Psoas muscle (tissue), 8 donors: ENCODE data around the gene KNL1. TPM values are rescaled to one million over a fixed set of nuclear protein-coding genes. Genes with fewer than 3 reads are reported as not detected.
A peak's percentile ranks its signal among the peaks of the same experiment; 100 is the strongest.
"Not testable (repeated sequence)": the region's sequence is repeated elsewhere in the genome, so short reads cannot be mapped to it uniquely, and the experiment has no call there.

Source experiments
- ATAC-seq, 4 donors: fragments of 200-7000 bp; cut with Tn5 transposase; one replicate each; pipeline ENCODE4 v1.9.1; 2020; ENCODE audit warnings: moderate library complexity in 3 of 4, mild to moderate bottlenecking in 2 of 4
- DNase-seq, 2 donors: peaks; one replicate each; pipeline ENCODE4 v3.0.0-alpha.2; 2020
- H3K27ac ChIP-seq: fragments of 200-600 bp; one replicate; pipeline ENCODE4 v1.8.0; 2022
- H3K27me3 ChIP-seq, 3 donors: fragments of 200-600 bp in 1 of 3; one replicate each; pipeline versions ENCODE4 v1.6.1 to v1.8.0; 2013 to 2022; ENCODE audit warnings: low read length in 2 of 3, mild to moderate bottlenecking in 2 of 3, moderate library complexity in 1 of 3; ENCODE audit not compliant: insufficient read depth in 3 of 3
- H3K36me3 ChIP-seq, 2 donors: fragments of 200-600 bp in 1 of 2; one replicate each; pipeline versions ENCODE4 v1.6.1 to v1.8.0; 2013 to 2022; ENCODE audit warnings: low read depth in 1 of 2, mild to moderate bottlenecking in 1 of 2, moderate library complexity in 1 of 2; ENCODE audit not compliant: insufficient read depth in 1 of 2
- H3K4me1 ChIP-seq: fragments of 200-600 bp; one replicate; pipeline ENCODE4 v1.8.0; 2022
- H3K4me3 ChIP-seq: fragments of 200-600 bp; one replicate; pipeline ENCODE4 v1.8.0; 2022; ENCODE audit warnings: mild to moderate bottlenecking
- H3K9me3 ChIP-seq: fragments of 200-600 bp; one replicate; pipeline ENCODE4 v1.8.0; 2022
- WGBS, 3 donors: extraction: QIAGEN DNeasy Blood & Tissue Kit; methylation state at CpG; one replicate each; pipeline versions ENCODE4 v1.1.6 to v1.1.7; 2013; 5-methylcytosine and 5-hydroxymethylcytosine counted together
- intact Hi-C, 2 donors: fragments of 100-400 bp; cut with DNase I; formaldehyde crosslinking; loops; one replicate each; pipeline versions ENCODE4 v1.11.0 to v1.14.2; 2022
- polyA plus RNA-seq, 3 donors: library from polyadenylated mRNA; stranded (reverse); fragments of 200-250 nt; gene quantifications; one replicate each; pipeline ENCODE4 v1.2.3, GENCODE V29; 2013
- total RNA-seq, 4 donors: library from RNA; stranded (reverse); fragmentation: NEBNext Ultra II Directional in 2 of 4; extraction: Animal tissue kit (Norgen Biotek cat#: 25700) in 2 of 4; gene quantifications; one replicate each; pipeline versions ENCODE4 v1.2.1 to v1.2.4, GENCODE V29; 2021 to 2023
- TF ChIP-seq, protein P1 (sequence below): fragments of 200-600 bp; IDR thresholded peaks from one replicate; pipeline ENCODE4 v1.8.0; 2022; ENCODE audit warnings: antibody characterized with exemption
- donor health status: healthy with polysubstance abuse.
- donor health status: DM: no; HTN: no; CAD: no; lungs with moderate emphysema.
- donor health status: Bipolar disorder and iron deficiency.
- donor health status: healthy.
- donor health status: DM: yes; HTN: yes; CAD: no.
- donor health status: DM: no; HTN: no; CAD: no.
- donor health status: DM: no; HTN: no; CAD: no.
- donor health status: DM: yes; HTN: yes; CAD: no.

KNL1 gene
- total and polyA plus RNA-seq, 7 donors = 0.03 to 0.50 (median 0.18) TPM; not detected in 2

DNA sequence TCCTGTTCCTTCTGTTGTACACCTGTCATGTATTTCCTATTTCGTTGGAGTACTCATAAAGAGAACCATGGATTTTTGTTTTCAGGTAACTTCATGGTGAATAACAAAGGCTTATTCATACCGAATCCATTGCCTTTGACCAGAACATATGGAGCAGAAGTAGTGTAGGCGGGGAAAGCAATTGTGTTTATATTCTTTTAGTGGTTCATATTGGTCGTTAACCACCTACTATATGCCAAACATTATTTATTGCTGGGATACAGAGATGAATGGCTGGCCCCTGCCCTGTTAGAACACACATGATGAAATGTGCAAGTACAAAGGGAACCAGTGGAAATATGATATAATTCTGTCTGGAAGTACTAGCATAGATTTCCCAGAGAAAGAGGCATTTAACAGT lies 15.2 kb upstream of the KNL1 start:
- no peak for ATAC-seq
- DNase-seq = no peak
- 53 to 63% (median 55%) methylated on average over 4 of the region's 4 CpGs for WGBS, 3 donors
- no peak overlapping the region for H3K27ac ChIP-seq
- H3K4me1 ChIP-seq = no peaks in the 10 kb centered on the region
- H3K4me3 ChIP-seq = no peak overlapping the region
- intact Hi-C loops = no loop called here
- H3K27me3 ChIP-seq = no peaks in the 10 kb centered on the region
- H3K9me3 ChIP-seq = no peaks in the 10 kb centered on the region
- peaks cover 0 to 14% of the 10 kb centered on the region in 2 donors for H3K36me3 ChIP-seq
- TF ChIP-seq, protein P1, sequence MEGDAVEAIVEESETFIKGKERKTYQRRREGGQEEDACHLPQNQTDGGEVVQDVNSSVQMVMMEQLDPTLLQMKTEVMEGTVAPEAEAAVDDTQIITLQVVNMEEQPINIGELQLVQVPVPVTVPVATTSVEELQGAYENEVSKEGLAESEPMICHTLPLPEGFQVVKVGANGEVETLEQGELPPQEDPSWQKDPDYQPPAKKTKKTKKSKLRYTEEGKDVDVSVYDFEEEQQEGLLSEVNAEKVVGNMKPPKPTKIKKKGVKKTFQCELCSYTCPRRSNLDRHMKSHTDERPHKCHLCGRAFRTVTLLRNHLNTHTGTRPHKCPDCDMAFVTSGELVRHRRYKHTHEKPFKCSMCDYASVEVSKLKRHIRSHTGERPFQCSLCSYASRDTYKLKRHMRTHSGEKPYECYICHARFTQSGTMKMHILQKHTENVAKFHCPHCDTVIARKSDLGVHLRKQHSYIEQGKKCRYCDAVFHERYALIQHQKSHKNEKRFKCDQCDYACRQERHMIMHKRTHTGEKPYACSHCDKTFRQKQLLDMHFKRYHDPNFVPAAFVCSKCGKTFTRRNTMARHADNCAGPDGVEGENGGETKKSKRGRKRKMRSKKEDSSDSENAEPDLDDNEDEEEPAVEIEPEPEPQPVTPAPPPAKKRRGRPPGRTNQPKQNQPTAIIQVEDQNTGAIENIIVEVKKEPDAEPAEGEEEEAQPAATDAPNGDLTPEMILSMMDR = no peak

DNA sequence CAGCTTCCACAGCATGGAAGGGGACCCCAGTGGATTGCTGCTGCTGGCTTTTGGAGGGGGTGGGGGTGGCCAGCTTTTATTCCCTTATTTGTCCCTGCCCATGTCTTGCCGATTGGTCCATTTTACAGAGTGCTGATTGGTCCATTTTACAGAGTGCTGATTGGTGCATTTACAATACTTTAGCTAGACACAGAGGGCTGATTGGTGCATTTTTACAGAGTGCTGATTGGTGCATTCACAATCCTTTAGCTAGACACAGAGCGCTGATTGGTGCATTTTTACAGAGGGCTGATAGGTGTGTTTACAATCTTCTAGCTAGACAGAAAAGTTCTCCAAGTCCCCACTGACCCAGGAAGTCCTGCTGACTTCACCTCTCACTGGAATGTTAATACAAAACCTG lies 12.3 kb upstream of the KNL1 start:
- ATAC-seq, H3K36me3 ChIP-seq, H3K4me1 ChIP-seq, H3K27me3 ChIP-seq, H3K27ac ChIP-seq, DNase-seq, H3K4me3 ChIP-seq, H3K9me3 ChIP-seq: not testable (repeated sequence)
- WGBS, 3 donors = 80 to 94% (median 80%) methylated on average over 2 of the region's 2 CpGs
- intact Hi-C loops = loop anchor here in 1 of 2 donors (10.0 kb wide), 1 partner anchor 203 kb away; no protein-coding TSS in a partner anchor

DNA sequence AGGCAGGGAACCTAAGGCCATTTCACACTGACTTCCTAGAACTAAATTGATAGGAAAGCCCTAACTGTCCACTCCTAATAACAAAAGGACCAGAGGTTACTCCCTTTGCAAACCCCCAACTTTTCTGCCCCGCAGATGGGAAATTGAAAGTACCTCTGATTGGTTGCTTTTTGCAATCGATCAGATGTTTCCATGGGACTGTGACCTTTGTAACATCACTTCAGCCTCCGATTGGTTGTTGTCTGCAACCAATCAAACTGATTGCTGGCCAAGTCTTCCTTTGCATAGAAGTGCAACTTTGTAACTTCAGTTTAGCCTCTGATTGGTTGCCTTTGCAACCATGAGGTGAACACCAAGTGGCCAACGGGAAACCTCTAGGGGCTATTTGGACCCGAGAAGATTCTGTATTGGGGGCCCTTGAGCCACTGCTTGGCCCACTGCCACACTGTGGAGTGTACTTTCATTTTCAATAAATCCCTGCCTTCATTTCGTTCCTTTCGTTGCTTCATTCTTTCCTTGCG lies 11.3 kb upstream of the KNL1 start:
- DNase-seq = no peak
- Histone ChIP-seq H3K27ac (no peak overlapping the region), H3K4me3 (peak overlapping the region; percentile 56), H3K36me3 (no peaks in the 10 kb centered on the region), H3K4me1 (no peaks in the 10 kb centered on the region), H3K9me3 (no peaks in the 10 kb centered on the region), H3K27me3 (no peaks in the 10 kb centered on the region)
- TF ChIP-seq, protein P1 = no peak
- intact Hi-C loops = loop anchor here in 1 of 2 donors (10.0 kb wide), 1 partner anchor 202 kb away; no protein-coding TSS in a partner anchor
- peak in 3 of 4 donors; percentile 40 to 76 (median 65) for ATAC-seq
- 41 to 65% (median 45%) methylated on average over 8 of the region's 8 CpGs for WGBS, 3 donors

DNA sequence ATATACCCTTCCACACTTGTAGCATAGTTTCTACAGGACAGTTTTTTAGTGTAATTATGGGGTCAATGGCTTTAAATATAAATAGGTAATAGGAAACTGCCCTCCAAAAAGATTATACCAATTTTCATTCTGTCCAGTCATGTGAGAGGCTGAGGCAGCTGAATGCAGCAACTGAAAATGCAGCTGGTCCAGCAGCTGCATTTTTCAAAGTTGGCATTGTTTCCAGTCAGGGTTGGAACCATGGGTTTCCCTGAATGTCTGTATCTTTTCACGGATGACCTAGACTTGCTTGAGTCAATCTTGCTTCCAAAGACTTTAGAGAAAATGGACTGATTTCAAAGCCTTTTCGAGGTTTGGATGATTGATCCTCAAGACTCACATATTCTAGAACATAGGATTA lies 9.9 kb upstream of the KNL1 start:
- no peak for DNase-seq
- WGBS, 3 donors = 18 to 44% (median 19%) methylated on average over 2 of the region's 2 CpGs
- H3K36me3 ChIP-seq = no peaks in the 10 kb centered on the region
- no peaks in the 10 kb centered on the region for H3K4me1 ChIP-seq
- H3K27ac ChIP-seq = no peak overlapping the region
- intact Hi-C loops = loop anchor here in 1 of 2 donors (10.0 kb wide), 1 partner anchor 201 kb away; no protein-coding TSS in a partner anchor
- H3K27me3 ChIP-seq = no peaks in the 10 kb centered on the region
- H3K9me3 ChIP-seq = no peaks in the 10 kb centered on the region
- TF ChIP-seq, protein P1 = no peak
- no peak for ATAC-seq
- no peak overlapping the region for H3K4me3 ChIP-seq

DNA sequence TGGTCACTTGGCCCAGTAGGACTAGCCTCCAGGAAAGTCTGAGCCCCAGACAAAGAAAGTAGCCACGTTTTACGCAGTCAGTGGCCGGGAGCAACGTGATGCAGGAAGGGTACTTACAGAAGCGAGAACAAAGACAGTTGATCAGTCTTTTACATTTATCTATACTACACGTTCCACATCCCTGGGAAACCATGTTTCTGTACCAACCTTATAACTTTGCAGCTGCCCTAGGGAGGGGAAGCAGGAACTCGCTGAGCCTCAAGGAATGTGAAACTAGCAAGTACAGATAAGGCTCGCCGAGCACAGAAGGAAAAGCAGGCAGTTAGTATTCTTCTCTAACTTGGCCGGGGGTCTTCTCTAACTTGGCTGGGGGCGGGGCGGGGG lies 3.4 kb upstream of the KNL1 start:
- no peaks in the 10 kb centered on the region for H3K27me3 ChIP-seq
- H3K4me3 ChIP-seq = no peak overlapping the region
- no peaks in the 10 kb centered on the region for H3K9me3 ChIP-seq
- 64 to 73% (median 67%) methylated on average over 12 of the region's 12 CpGs for WGBS, 3 donors
- TF ChIP-seq, protein P1 = no peak
- H3K36me3 ChIP-seq = no peaks in the 10 kb centered on the region
- H3K4me1 ChIP-seq = no peaks in the 10 kb centered on the region
- ATAC-seq = no peak
- DNase-seq = no peak
- intact Hi-C loops = loop anchor here (5.0 to 10.0 kb wide), 2 partner anchors 66 to 302 kb away; partner anchors contain the start of gene VPS18 (in 1 of the 2)
- no peak overlapping the region for H3K27ac ChIP-seq
